Loucy (cell line): ENCODE measurements around the gene WIPI1.

Experiments used
- CTCF ChIP-seq: fragments of 200-600 bp; sonication (generic); conservative IDR thresholded peaks from 2 replicates; pipeline ENCODE4 v1.5.1; 2014; ENCODE audit warnings: mild to moderate bottlenecking, antibody characterized with exemption, low read length
- EZH2phosphoT487 ChIP-seq: fragments of 200-600 bp; IDR thresholded peaks from 2 replicates; pipeline ENCODE4 v1.6.1; 2018; ENCODE audit warnings: antibody characterized with exemption, mild to moderate bottlenecking, moderate library complexity, borderline replicate concordance

DNA sequence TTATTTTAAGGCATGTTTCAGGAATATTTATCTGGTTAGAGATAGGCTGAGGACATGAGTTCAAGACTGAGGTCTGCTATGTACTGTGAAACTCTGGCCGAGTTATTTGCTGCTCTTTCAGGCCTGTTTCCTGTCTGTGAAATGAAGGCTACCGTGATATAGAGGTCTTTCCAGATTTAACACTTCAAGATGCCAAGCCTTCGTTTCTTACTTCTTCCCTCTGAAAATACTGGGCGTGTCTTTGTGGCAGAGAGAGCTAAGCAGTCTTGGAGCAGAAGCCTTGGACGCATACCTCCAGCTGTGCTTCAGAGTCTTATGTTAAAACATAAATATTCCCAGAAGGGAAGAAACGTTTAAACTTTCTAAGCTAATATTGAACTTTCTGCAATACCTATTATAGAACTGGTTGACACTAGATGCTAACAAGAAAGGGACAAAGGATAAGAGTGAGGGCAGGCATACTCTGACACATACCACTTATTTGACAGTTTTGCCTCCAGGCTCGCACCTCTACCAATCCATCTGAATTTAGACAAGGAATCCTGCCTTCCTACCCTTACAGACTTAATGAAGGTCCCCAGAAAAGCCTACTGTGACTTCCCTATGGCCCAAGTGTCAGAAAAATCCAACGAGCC lies 17.5 kb downstream of the WIPI1 start:
- TF ChIP-seq CTCF, result no peak
- TF ChIP-seq EZH2phosphoT487, result no peak
